HEK293 (cell line): ENCODE data around the gene CRB2.

Experiments used
- CTCF ChIA-PET: fragments of 350-600 bp; formaldehyde crosslinking; extraction: SDS; loops from one replicate; lab custom pipeline; 2021; ENCODE audit warnings: antibody characterized with exemption; lab: Yijun Ruan, JAX
- POLR2A ChIA-PET: fragments of 300-600 bp; formaldehyde crosslinking; extraction: SDS; loops from one replicate; lab custom pipeline; 2020; ENCODE audit warnings: antibody characterized with exemption, inconsistent platforms; lab: Yijun Ruan, JAX
- H3K27ac ChIP-seq: fragments of 200-500 bp; sonication (Bioruptor generic); 2 replicates; pipeline ENCODE4 v1.5.1; 2014; ENCODE audit warnings: low read depth, low read length, control low read depth, inconsistent platforms; ENCODE audit errors: extremely low read depth
- H3K36me3 ChIP-seq, 2 experiments: fragments of 200-500 bp in 1 of 2; sonication (Bioruptor generic) in 1 of 2; 1 replicate in 1 of 2; 2 replicates in 1 of 2; pipeline ENCODE4 v1.5.1; 2014 to 2017; ENCODE audit warnings: inconsistent platforms in 2 of 2, low read length in 2 of 2; ENCODE audit not compliant: control insufficient read depth in 2 of 2, insufficient read depth in 1 of 2
- H3K4me1 ChIP-seq: fragments of 200-500 bp; sonication (Bioruptor generic); 2 replicates; pipeline ENCODE4 v1.5.1; 2014; ENCODE audit warnings: mild to moderate bottlenecking, low read length, inconsistent platforms; ENCODE audit not compliant: control insufficient read depth, insufficient read depth
- H3K4me3 ChIP-seq: 2 replicates; pipeline ENCODE4 v1.5.1; 2011; ENCODE audit warnings: low read depth, mild to moderate bottlenecking, control low read depth, low read length, moderate library complexity
- H3K9me3 ChIP-seq: fragments of 200-500 bp; sonication (Bioruptor generic); 2 replicates; pipeline ENCODE4 v1.5.1; 2014; ENCODE audit warnings: low read depth, low read length, inconsistent platforms; ENCODE audit not compliant: control insufficient read depth, insufficient read depth
- BCL6B ChIP-seq: fragments of 450-650 bp; formaldehyde crosslinking; IDR thresholded peaks from 2 replicates; pipeline ENCODE4 v1.5.1; 2017; ENCODE audit warnings: missing biosample characterization, missing genetic modification characterization
- INSM2 ChIP-seq: fragments of 450-650 bp; formaldehyde crosslinking; IDR thresholded peaks from 2 replicates; pipeline ENCODE4 v1.5.1; 2016; ENCODE audit warnings: missing biosample characterization, missing genetic modification characterization
- KLF7 ChIP-seq: fragments of 450-650 bp; formaldehyde crosslinking; IDR thresholded peaks from 2 replicates; pipeline ENCODE4 v1.5.1; 2016; ENCODE audit warnings: missing biosample characterization, missing genetic modification characterization, borderline replicate concordance
- MEIS1 ChIP-seq: sonication (generic); formaldehyde crosslinking; IDR thresholded peaks from 2 replicates; pipeline ENCODE4 v1.8.1; 2022; ENCODE audit warnings: missing genetic modification reagents, mild to moderate bottlenecking, borderline replicate concordance
- WT1 ChIP-seq: fragments of 450-650 bp; formaldehyde crosslinking; IDR thresholded peaks from 2 replicates; pipeline ENCODE4 v1.5.1; 2016; ENCODE audit warnings: missing biosample characterization, missing genetic modification characterization
- ZBTB11 ChIP-seq: fragments of 450-650 bp; formaldehyde crosslinking; conservative IDR thresholded peaks from 2 replicates; pipeline ENCODE4 v1.5.1; 2016; ENCODE audit warnings: low read depth, missing biosample characterization, missing genetic modification characterization
- ZBTB44 ChIP-seq: fragments of 450-650 bp; IDR thresholded peaks from 2 replicates; pipeline ENCODE4 v1.5.1; 2018; ENCODE audit warnings: missing biosample characterization, mild to moderate bottlenecking, missing genetic modification characterization
- ZIC2 ChIP-seq: fragments of 450-650 bp; formaldehyde crosslinking; IDR thresholded peaks from 2 replicates; pipeline ENCODE4 v1.5.1; 2016; ENCODE audit warnings: missing biosample characterization, missing genetic modification characterization
- ZNF362 ChIP-seq: fragments of 450-650 bp; formaldehyde crosslinking; IDR thresholded peaks from 2 replicates; pipeline ENCODE4 v1.5.1; 2016; ENCODE audit warnings: missing biosample characterization, missing genetic modification characterization
- ZNF426 ChIP-seq: fragments of 450-650 bp; formaldehyde crosslinking; IDR thresholded peaks from 2 replicates; pipeline ENCODE4 v1.5.1; 2017; ENCODE audit warnings: missing biosample characterization, missing genetic modification characterization, mild to moderate bottlenecking, inconsistent platforms, moderate library complexity
- ZNF48 ChIP-seq: fragments of 450-650 bp; formaldehyde crosslinking; IDR thresholded peaks from 2 replicates; pipeline ENCODE4 v1.5.1; 2016; ENCODE audit warnings: missing biosample characterization, missing genetic modification characterization
- ZNF596 ChIP-seq: fragments of 450-650 bp; IDR thresholded peaks from 2 replicates; pipeline ENCODE4 v1.5.0; 2018; ENCODE audit warnings: missing biosample characterization, mild to moderate bottlenecking, missing genetic modification characterization, moderate library complexity
- ZSCAN4 ChIP-seq: fragments of 450-650 bp; formaldehyde crosslinking; IDR thresholded peaks from 2 replicates; pipeline ENCODE4 v1.5.1; 2017; ENCODE audit warnings: missing biosample characterization, missing genetic modification characterization

CRB2 gene

GRCh38 chr9:123314617-123315016, 41.4 kb upstream of the CRB2 start (continued):
- TF ChIP-seq ZBTB11 (tag by site-specific recombination): no peak
- TF ChIP-seq ZIC2: no peak
- no peak for TF ChIP-seq ZNF362 (tag by site-specific recombination)
- no peak for TF ChIP-seq ZSCAN4 (tag by site-specific recombination)
- TF ChIP-seq INSM2 (tag by site-specific recombination): no peak
- no peak for TF ChIP-seq BCL6B (tag by site-specific recombination)
- TF ChIP-seq, all 188 proteins: peak for 0

- no peaks in the 10 kb centered on the region for H3K9me3 ChIP-seq
- TF ChIP-seq ZBTB44 (tag by site-specific recombination): no peak
- no peak for TF ChIP-seq ZNF426
- TF ChIP-seq ZNF596 (tag by site-specific recombination): peak; percentile 90
- H3K4me1 ChIP-seq: no peaks in the 10 kb centered on the region
- H3K4me3 ChIP-seq: no peak overlapping the region
- H3K36me3 ChIP-seq: no peaks in the 10 kb centered on the region
- CTCF ChIA-PET: no interaction called here
- no peak overlapping the region for H3K27ac ChIP-seq
- POLR2A ChIA-PET: no interaction called here
Measured at GRCh38 chr9:123315635-123316034, 40.4 kb upstream of the CRB2 start.

- POLR2A ChIA-PET: no interaction called here
- no peak overlapping the region for H3K4me3 ChIP-seq
- TF ChIP-seq KLF7 (tag by site-specific recombination) (no peak), WT1 (tag by site-specific recombination) (no peak), MEIS1 (no peak), ZNF48 (no peak)
- TF ChIP-seq, all 188 proteins: peak for 0
- Histone ChIP-seq H3K27ac (no peak overlapping the region), H3K9me3 (no peaks in the 10 kb centered on the region), H3K36me3 (no peaks in the 10 kb centered on the region), H3K4me1 (no peaks in the 10 kb centered on the region)
- CTCF ChIA-PET: interaction anchor here (0.7 to 1.1 kb wide), 3 partner anchors 32 to 91 kb away, joined by 3 read pairs; no protein-coding TSS in a partner anchor
Measured at GRCh38 chr9:123316053-123316718, 39.8 kb upstream of the CRB2 start.
